Heart left ventricle (tissue), 13 donors: ENCODE measurements around the gene CASP8.

Experiments used
- POLR2A ChIP-seq, 2 donors: fragments of 450-650 bp; IDR thresholded peaks; one replicate each; pipeline ENCODE4 v1.6.1; 2017; ENCODE audit warnings: antibody characterized with exemption in 2 of 2, mild to moderate bottlenecking in 2 of 2, moderate library complexity in 2 of 2
- TF ChIP-seq, protein P1 (sequence below), 12 donors: fragments of 200-600 bp; sonication (generic) in 4 of 12; IDR thresholded peaks; one replicate each; pipeline versions ENCODE4 v1.5.0 to v1.8.0; 2018 to 2022; ENCODE audit warnings: antibody characterized with exemption in 12 of 12, mild to moderate bottlenecking in 5 of 12
- donor health status: ischemic (EF 13 %, LVEDD 7.1; RV severe dilation, severe dysfunction).
- donor health status: DM: no; HTN: yes; CAD: no.
- donor health status: DM: no; HTN: no; CAD: no.
- donor health status: ischemic (EF 25% LVEDD 6.9; RV normal size, moderate dysfunction).
- donor health status: ischemic (EF 25% LVEDD 5.7; RV mildly dilated, moderate dysfunction).
- donor health status: ischemic (EF 35%, LVEDD 5.7; RV mildly dilated, moderate dysfunction).
- donor health status: nonischemic (EF 11% LVEDD 7.7; RV severe dilation, severe dysfunction).
- donor health status: DM: yes; HTN: yes; CAD: no.
- donor health status: PGD.
- donor health status: ischemic (EF 29% LVEDD 5.4; RV normal size, mild dysfunction).
- donor health status: nonischemic (EF 23%, LVEDD 6.1; RV moderate dilation, normal function).

- TF ChIP-seq, protein P1, sequence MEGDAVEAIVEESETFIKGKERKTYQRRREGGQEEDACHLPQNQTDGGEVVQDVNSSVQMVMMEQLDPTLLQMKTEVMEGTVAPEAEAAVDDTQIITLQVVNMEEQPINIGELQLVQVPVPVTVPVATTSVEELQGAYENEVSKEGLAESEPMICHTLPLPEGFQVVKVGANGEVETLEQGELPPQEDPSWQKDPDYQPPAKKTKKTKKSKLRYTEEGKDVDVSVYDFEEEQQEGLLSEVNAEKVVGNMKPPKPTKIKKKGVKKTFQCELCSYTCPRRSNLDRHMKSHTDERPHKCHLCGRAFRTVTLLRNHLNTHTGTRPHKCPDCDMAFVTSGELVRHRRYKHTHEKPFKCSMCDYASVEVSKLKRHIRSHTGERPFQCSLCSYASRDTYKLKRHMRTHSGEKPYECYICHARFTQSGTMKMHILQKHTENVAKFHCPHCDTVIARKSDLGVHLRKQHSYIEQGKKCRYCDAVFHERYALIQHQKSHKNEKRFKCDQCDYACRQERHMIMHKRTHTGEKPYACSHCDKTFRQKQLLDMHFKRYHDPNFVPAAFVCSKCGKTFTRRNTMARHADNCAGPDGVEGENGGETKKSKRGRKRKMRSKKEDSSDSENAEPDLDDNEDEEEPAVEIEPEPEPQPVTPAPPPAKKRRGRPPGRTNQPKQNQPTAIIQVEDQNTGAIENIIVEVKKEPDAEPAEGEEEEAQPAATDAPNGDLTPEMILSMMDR (IDR thresholded peaks at IDR 0.05): no peak
- no peak for TF ChIP-seq POLR2A (IDR thresholded peaks at IDR 0.05)
Measured at GRCh38 chr2:201264472-201265173, 4.3 kb downstream of the CASP8 start.
